Astrocyte of the hippocampus (primary cell): ENCODE results near the gene LYRM1.
"Not testable (repeated sequence)": the region's sequence is repeated elsewhere in the genome, so short reads cannot be mapped to it uniquely, and the experiment has no call there.

Source experiments
- DNase-seq: peaks from one replicate; pipeline ENCODE4 v3.0.0; 2011; ENCODE audit warnings: low read depth, low spot score

The LYRM1 gene

GRCh38 chr16:20973201-20973600 is 72.6 kb downstream of the LYRM1 start:
- not testable (repeated sequence) for DNase-seq
